Activated T-helper 2 cell treated with anti-CD3 and anti-CD28 coated beads, Interferon-gamma antibody, Interleukin-2, Interleukin-4, amounts not matched to agents 10 μg/mL and 5 μg/mL and 100 μg/mL, durations not matched to agents 14 hours and 24 hours and 36 hours (primary cell): ENCODE results near the gene SPATA6L. TPM values are rescaled to one million over a fixed set of nuclear protein-coding genes. Genes with fewer than 3 reads are reported as not detected.

ENCODE experiments used
- DNase-seq: peaks from one replicate; pipeline ENCODE4 v3.0.0; 2021; ENCODE audit warnings: low spot score
- H3K27ac Mint-ChIP-seq: one replicate; pipeline ENCODE4 v1.8.0; 2021; ENCODE audit warnings: mixed read lengths
- H3K27me3 Mint-ChIP-seq: one replicate; pipeline ENCODE4 v1.8.0; 2021; ENCODE audit warnings: low read depth, mixed read lengths
- H3K36me3 Mint-ChIP-seq: one replicate; pipeline ENCODE4 v1.8.0; 2021; ENCODE audit warnings: low read depth, mixed read lengths
- H3K4me1 Mint-ChIP-seq: one replicate; pipeline ENCODE4 v1.8.0; 2021; ENCODE audit warnings: low read depth, mixed read lengths
- H3K4me3 Mint-ChIP-seq: one replicate; pipeline ENCODE4 v1.8.0; 2021; ENCODE audit warnings: low read depth, mild to moderate bottlenecking, moderate library complexity, mixed read lengths
- H3K9me3 Mint-ChIP-seq: one replicate; pipeline ENCODE4 v1.8.0; 2021; ENCODE audit warnings: mixed read lengths
- intact Hi-C: fragments of 100-400 bp; cut with micrococcal nuclease; formaldehyde crosslinking; loops from one replicate; pipeline ENCODE4 v1.15.1; 2023
- total RNA-seq: library from RNA; stranded (reverse); gene quantifications from 2 replicates; pipeline ENCODE4 v1.2.3, GENCODE V29; 2022

Gene SPATA6L
- 0.21 and 0.68 TPM in 2 replicates for total RNA-seq

GRCh38 chr9:4666042-4666699 is at the start of gene SPATA6L:
SPATA6L (minus strand) TSS chr9:4666480; CDS start chr9:4666250, 230 bp downstream.
- no peak for DNase-seq
- H3K27me3 Mint-ChIP-seq, result peaks cover 8% of the 10 kb centered on the region
- intact Hi-C loops, result loop anchor here (1.0 kb wide), 1 partner anchor 13 kb away; the partner anchor contains the start of gene CDC37L1
- H3K4me3 Mint-ChIP-seq, result peak within 1 kb of the TSS; percentile 74
- H3K4me1 Mint-ChIP-seq, result peaks cover 66% of the 10 kb centered on the region
- H3K36me3 Mint-ChIP-seq, result no peaks in the 10 kb centered on the region
- peak within 1 kb of the TSS; percentile 28 for H3K27ac Mint-ChIP-seq
- H3K9me3 Mint-ChIP-seq, result no peaks in the 10 kb centered on the region

- Mint-ChIP-seq H3K27me3 (no peaks in the 10 kb centered on the region), H3K4me1 (peaks cover 6% of the 10 kb centered on the region), H3K4me3 (no peak overlapping the region), H3K36me3 (peaks cover 52% of the 10 kb centered on the region), H3K9me3 (peaks cover 7% of the 10 kb centered on the region), H3K27ac (peak overlapping the region; percentile 69)
- intact Hi-C loops, result no loop called here
- no peak for DNase-seq
Measured at GRCh38 chr9:4714266-4715016, 48.2 kb upstream of the SPATA6L start.

- H3K4me3 Mint-ChIP-seq, result no peak overlapping the region
- H3K27me3 Mint-ChIP-seq, result no peaks in the 10 kb centered on the region
- intact Hi-C loops, result loop anchor here (2.0 kb wide), 1 partner anchor 25 kb away; no protein-coding TSS in a partner anchor
- no peak for DNase-seq
- peaks cover 7% of the 10 kb centered on the region for H3K9me3 Mint-ChIP-seq
- H3K27ac Mint-ChIP-seq, result peak overlapping the region; percentile 69
- H3K4me1 Mint-ChIP-seq, result peaks cover 6% of the 10 kb centered on the region
- peaks cover 52% of the 10 kb centered on the region for H3K36me3 Mint-ChIP-seq
Measured at GRCh38 chr9:4713849-4714248, 47.6 kb upstream of the SPATA6L start.

GRCh38 chr9:4709380-4709779 is 43.1 kb upstream of the SPATA6L start:
- Mint-ChIP-seq H3K27me3 (no peaks in the 10 kb centered on the region), H3K36me3 (peaks cover 57% of the 10 kb centered on the region), H3K4me1 (peaks cover 11% of the 10 kb centered on the region), H3K27ac (no peak overlapping the region), H3K9me3 (peaks cover 7% of the 10 kb centered on the region), H3K4me3 (no peak overlapping the region)
- intact Hi-C loops, result no loop called here
- no peak for DNase-seq

- no peak for DNase-seq
- Mint-ChIP-seq H3K36me3 (peaks cover 64% of the 10 kb centered on the region), H3K4me1 (peaks cover 5% of the 10 kb centered on the region), H3K27me3 (no peaks in the 10 kb centered on the region), H3K27ac (no peak overlapping the region), H3K4me3 (no peak overlapping the region), H3K9me3 (no peaks in the 10 kb centered on the region)
- intact Hi-C loops, result no loop called here
Measured at GRCh38 chr9:4706971-4707622, 40.8 kb upstream of the SPATA6L start.

- Mint-ChIP-seq H3K27me3 (no peaks in the 10 kb centered on the region), H3K9me3 (no peaks in the 10 kb centered on the region), H3K27ac (peak overlapping the region; percentile 8), H3K4me3 (no peak overlapping the region), H3K4me1 (peaks cover 5% of the 10 kb centered on the region), H3K36me3 (peaks cover 65% of the 10 kb centered on the region)
- no peak for DNase-seq
- intact Hi-C loops, result no loop called here
Measured at GRCh38 chr9:4706021-4706420, 39.7 kb upstream of the SPATA6L start.

- peaks cover 5% of the 10 kb centered on the region for H3K4me1 Mint-ChIP-seq
- intact Hi-C loops, result no loop called here
- H3K36me3 Mint-ChIP-seq, result peaks cover 71% of the 10 kb centered on the region
- no peak overlapping the region for H3K4me3 Mint-ChIP-seq
- no peaks in the 10 kb centered on the region for H3K27me3 Mint-ChIP-seq
- no peaks in the 10 kb centered on the region for H3K9me3 Mint-ChIP-seq
- DNase-seq, result no peak
- no peak overlapping the region for H3K27ac Mint-ChIP-seq
Measured at GRCh38 chr9:4704129-4704528, 37.8 kb upstream of the SPATA6L start.

GRCh38 chr9:4701526-4701925 is 35.2 kb upstream of the SPATA6L start:
- intact Hi-C loops, result no loop called here
- no peaks in the 10 kb centered on the region for H3K4me1 Mint-ChIP-seq
- DNase-seq, result no peak
- H3K27me3 Mint-ChIP-seq, result no peaks in the 10 kb centered on the region
- H3K36me3 Mint-ChIP-seq, result peaks cover 66% of the 10 kb centered on the region
- H3K4me3 Mint-ChIP-seq, result no peak overlapping the region
- H3K9me3 Mint-ChIP-seq, result no peaks in the 10 kb centered on the region
- H3K27ac Mint-ChIP-seq, result no peak overlapping the region

GRCh38 chr9:4700932-4701331 is 34.7 kb upstream of the SPATA6L start:
- Mint-ChIP-seq H3K4me1 (peaks cover 3% of the 10 kb centered on the region), H3K27me3 (no peaks in the 10 kb centered on the region), H3K27ac (no peak overlapping the region), H3K4me3 (no peak overlapping the region), H3K9me3 (no peaks in the 10 kb centered on the region), H3K36me3 (peaks cover 65% of the 10 kb centered on the region)
- DNase-seq, result no peak
- intact Hi-C loops, result no loop called here

GRCh38 chr9:4700091-4700490 is 33.8 kb upstream of the SPATA6L start:
- intact Hi-C loops, result no loop called here
- no peak overlapping the region for H3K27ac Mint-ChIP-seq
- no peak for DNase-seq
- no peak overlapping the region for H3K4me3 Mint-ChIP-seq
- peaks cover 66% of the 10 kb centered on the region for H3K36me3 Mint-ChIP-seq
- H3K4me1 Mint-ChIP-seq, result peaks cover 3% of the 10 kb centered on the region
- no peaks in the 10 kb centered on the region for H3K9me3 Mint-ChIP-seq
- no peaks in the 10 kb centered on the region for H3K27me3 Mint-ChIP-seq

- H3K4me3 Mint-ChIP-seq, result no peak overlapping the region
- H3K36me3 Mint-ChIP-seq, result peaks cover 42% of the 10 kb centered on the region
- peaks cover 18% of the 10 kb centered on the region for H3K4me1 Mint-ChIP-seq
- no peak for DNase-seq
- H3K9me3 Mint-ChIP-seq, result no peaks in the 10 kb centered on the region
- H3K27ac Mint-ChIP-seq, result no peak overlapping the region
- intact Hi-C loops, result no loop called here
- H3K27me3 Mint-ChIP-seq, result no peaks in the 10 kb centered on the region
Measured at GRCh38 chr9:4691795-4692194, 25.5 kb upstream of the SPATA6L start.

- Mint-ChIP-seq H3K4me1 (peaks cover 22% of the 10 kb centered on the region), H3K4me3 (no peak overlapping the region), H3K9me3 (no peaks in the 10 kb centered on the region), H3K36me3 (peaks cover 47% of the 10 kb centered on the region), H3K27me3 (no peaks in the 10 kb centered on the region), H3K27ac (no peak overlapping the region)
- DNase-seq, result no peak
- intact Hi-C loops, result no loop called here
Measured at GRCh38 chr9:4690144-4690543, 23.9 kb upstream of the SPATA6L start.

- Mint-ChIP-seq H3K27ac (peak overlapping the region; percentile 57), H3K27me3 (no peaks in the 10 kb centered on the region)
- no peak for DNase-seq
Measured at GRCh38 chr9:4689687-4690104, 23.4 kb upstream of the SPATA6L start.

More at GRCh38 chr9:4689687-4690104, 23.4 kb upstream of the SPATA6L start:
- Mint-ChIP-seq H3K36me3 (peaks cover 51% of the 10 kb centered on the region), H3K4me1 (peaks cover 25% of the 10 kb centered on the region), H3K9me3 (no peaks in the 10 kb centered on the region), H3K4me3 (no peak overlapping the region)
- intact Hi-C loops, result loop anchor here (1.0 to 10.0 kb wide), 5 partner anchors 10 to 915 kb away; partner anchors contain the start of genes AK3 and CDC37L1
